H1 (cell line): Measurements from ENCODE around the gene TNFRSF11A. TPM values are rescaled to one million over a fixed set of nuclear protein-coding genes. Genes with fewer than 3 reads are reported as not detected.

Experiments
- CTCF ChIA-PET: fragments of 300-600 bp; sonication (Branson Sonifier 250); formaldehyde crosslinking; loops from one replicate; lab custom pipeline; 2021; ENCODE audit not compliant: partially characterized antibody; lab: Charles Lee
- POLR2A ChIA-PET: fragments of 300-600 bp; sonication (Branson Sonifier 250); formaldehyde crosslinking; loops from one replicate; lab custom pipeline; 2021; ENCODE audit warnings: inconsistent platforms; ENCODE audit not compliant: partially characterized antibody; lab: Charles Lee
- DNase-seq, 2 experiments: peaks; one replicate each; pipeline versions ENCODE4 v3.0.0 to v3.0.0-alpha.2; 2010 to 2022; ENCODE audit warnings: low spot score in 2 of 2, low read depth in 1 of 2, mixed read lengths in 1 of 2
- FAIRE-seq: peaks from 2 replicates; lab custom pipeline; 2011; peaks lifted over from hg19 to GRCh38; lab: Jason Lieb, UNC
- H2AFZ ChIP-seq: 2 replicates; pipeline ENCODE4 v1.8.1; 2012; ENCODE audit warnings: low read length, inconsistent platforms
- H2AK5ac ChIP-seq: 2 replicates; pipeline ENCODE4 v1.6.1; 2013; ENCODE audit warnings: low read depth, low read length
- H2BK120ac ChIP-seq: replicated peaks from 2 replicates; pipeline ENCODE3; 2013; ENCODE audit warnings: low read depth, low read length, inconsistent platforms
- H2BK12ac ChIP-seq: 2 replicates; pipeline ENCODE4 v1.6.1; 2013; ENCODE audit warnings: low read depth, low read length
- H2BK15ac ChIP-seq: 2 replicates; pipeline ENCODE4 v1.6.1; 2013; ENCODE audit warnings: low read length
- H2BK20ac ChIP-seq: 2 replicates; pipeline ENCODE4 v1.6.1; 2013; ENCODE audit warnings: low read length
- H2BK5ac ChIP-seq: 2 replicates; pipeline ENCODE4 v1.6.1; 2013; ENCODE audit warnings: low read depth, low read length
- H3K14ac ChIP-seq: 2 replicates; pipeline ENCODE4 v1.6.1; 2013; ENCODE audit warnings: inconsistent platforms; ENCODE audit not compliant: insufficient read length
- H3K18ac ChIP-seq: 2 replicates; pipeline ENCODE4 v1.6.1; 2013; ENCODE audit warnings: low read length; ENCODE audit errors: extremely low read depth
- H3K23ac ChIP-seq: 2 replicates; pipeline ENCODE4 v1.6.1; 2013; ENCODE audit warnings: inconsistent platforms; ENCODE audit not compliant: insufficient read length
- H3K23me2 ChIP-seq: 2 replicates; pipeline ENCODE4 v1.6.1; 2013; ENCODE audit warnings: low read depth, low read length
- H3K27ac ChIP-seq: 2 replicates; pipeline ENCODE4 v1.6.1; 2011; ENCODE audit warnings: low read depth, low read length, inconsistent platforms
- H3K27me3 ChIP-seq, 4 experiments: replicated peaks in 1 of 4; 1 replicate in 1 of 4; 2 replicates in 3 of 4; pipeline versions ENCODE4 v1.6.1 to v1.8.1; 2011 to 2013; ENCODE audit warnings: low read length in 3 of 4, mild to moderate bottlenecking in 3 of 4, inconsistent platforms in 2 of 4, mixed read lengths in 2 of 4, moderate library complexity in 1 of 4; ENCODE audit not compliant: control insufficient read depth in 3 of 4, insufficient read depth in 3 of 4; ENCODE audit errors: extremely low read depth in 1 of 4
- H3K36me3 ChIP-seq, 4 experiments: 2 replicates each; pipeline versions ENCODE4 v1.6.1 to v1.8.1; 2011 to 2013; ENCODE audit warnings: mild to moderate bottlenecking in 4 of 4, low read length in 3 of 4, moderate library complexity in 2 of 4, control low read depth in 1 of 4, inconsistent platforms in 1 of 4; ENCODE audit not compliant: insufficient read depth in 4 of 4, control insufficient read depth in 2 of 4
- H3K4ac ChIP-seq: replicated peaks from 2 replicates; pipeline ENCODE3; 2013; ENCODE audit warnings: low read length, low read depth, mixed read lengths, inconsistent platforms; ENCODE audit not compliant: insufficient read length
- H3K4me1 ChIP-seq, 4 experiments: replicated peaks in 1 of 4; 1 replicate in 1 of 4; 2 replicates in 3 of 4; pipeline versions ENCODE4 v1.6.1 to v1.8.1; 2011 to 2013; ENCODE audit warnings: low read length in 3 of 4, inconsistent platforms in 2 of 4, mixed read lengths in 1 of 4; ENCODE audit not compliant: insufficient read depth in 4 of 4, control insufficient read depth in 3 of 4
- H3K4me2 ChIP-seq, 2 experiments: 2 replicates each; pipeline versions ENCODE4 v1.6.1 to v1.8.1; 2011 to 2013; ENCODE audit warnings: low read depth in 2 of 2, low read length in 2 of 2, control low read depth in 1 of 2, inconsistent platforms in 1 of 2, mild to moderate bottlenecking in 1 of 2; ENCODE audit not compliant: insufficient read depth in 1 of 2
- H3K4me3 ChIP-seq, 4 experiments: fragments of 200-600, 300-600 bp in 1 of 4; sonication (generic), shearing (Covaris generic), sonication (Bioruptor Twin) in 1 of 4; 2 replicates each; pipeline versions ENCODE4 v1.5.1 to v1.8.1; 2011 to 2016; ENCODE audit warnings: low read length in 4 of 4, low read depth in 3 of 4, control low read depth in 2 of 4, inconsistent platforms in 2 of 4, mild to moderate bottlenecking in 2 of 4, mixed read lengths in 1 of 4, moderate library complexity in 1 of 4; ENCODE audit not compliant: insufficient read depth in 2 of 4; ENCODE audit errors: extremely low read depth in 1 of 4
- H3K56ac ChIP-seq: replicated peaks from 2 replicates; pipeline ENCODE3; 2013; ENCODE audit warnings: low read depth, mild to moderate bottlenecking, mixed read lengths, low read length, inconsistent platforms; ENCODE audit not compliant: insufficient read length
- H3K79me1 ChIP-seq: 2 replicates; pipeline ENCODE4 v1.6.1; 2013; ENCODE audit warnings: low read depth, low read length, control low read depth
- H3K79me2 ChIP-seq, 2 experiments: 2 replicates each; pipeline versions ENCODE4 v1.6.1 to v1.8.1; 2012 to 2013; ENCODE audit warnings: low read length in 2 of 2, mild to moderate bottlenecking in 2 of 2, inconsistent platforms in 1 of 2; ENCODE audit not compliant: insufficient read depth in 2 of 2, control insufficient read depth in 1 of 2
- H3K9ac ChIP-seq, 4 experiments: replicated peaks in 1 of 4; 1 replicate in 1 of 4; 2 replicates in 3 of 4; pipeline versions ENCODE4 v1.6.1 to v1.8.1; 2011 to 2013; ENCODE audit warnings: low read depth in 3 of 4, low read length in 3 of 4, control low read depth in 2 of 4, mild to moderate bottlenecking in 2 of 4, moderate library complexity in 2 of 4, inconsistent platforms in 1 of 4; ENCODE audit errors: extremely low read depth in 1 of 4
- H3K9me3 ChIP-seq, 2 experiments: 2 replicates each; pipeline versions ENCODE4 v1.6.1 to v1.8.1; 2012 to 2013; ENCODE audit warnings: mild to moderate bottlenecking in 2 of 2, moderate library complexity in 2 of 2, control low read depth in 1 of 2, inconsistent platforms in 1 of 2, low read depth in 1 of 2, low read length in 1 of 2, mixed read lengths in 1 of 2; ENCODE audit not compliant: insufficient read depth in 2 of 2
- H4K20me1 ChIP-seq, 2 experiments: replicated peaks in 1 of 2; 2 replicates each; pipeline versions ENCODE3 to v1.8.1; 2011 to 2013; ENCODE audit warnings: inconsistent platforms in 2 of 2, low read length in 2 of 2, mild to moderate bottlenecking in 1 of 2; ENCODE audit not compliant: insufficient read depth in 2 of 2, control insufficient read depth in 1 of 2
- H4K5ac ChIP-seq: 2 replicates; pipeline ENCODE4 v1.6.1; 2013; ENCODE audit warnings: low read length, low read depth, mixed read lengths, inconsistent platforms; ENCODE audit not compliant: insufficient read length
- H4K8ac ChIP-seq: 2 replicates; pipeline ENCODE4 v1.8.0; 2013; ENCODE audit warnings: mild to moderate bottlenecking, moderate library complexity, low read length, inconsistent platforms; ENCODE audit not compliant: insufficient read depth; ENCODE audit errors: extremely low read depth
- H4K91ac ChIP-seq: replicated peaks from 2 replicates; pipeline ENCODE3; 2013; ENCODE audit warnings: low read length, mixed read lengths, inconsistent platforms; ENCODE audit not compliant: insufficient read length
- KDM4A ChIP-seq: IDR thresholded peaks from one replicate; pipeline ENCODE4 v1.7.1; 2012; ENCODE audit warnings: low read depth, mild to moderate bottlenecking, moderate library complexity, low read length, inconsistent platforms; ENCODE audit not compliant: severe bottlenecking
- WGBS, 2 experiments: shearing (Covaris generic) in 1 of 2; methylation state at CpG; one replicate each; pipeline versions ENCODE4 v1.1.6 to v1.1.7; 2013 to 2015; ENCODE audit warnings: low lambda C conversion rate in 2 of 2, mixed read lengths in 2 of 2, inconsistent platforms in 1 of 2, low coverage in 1 of 2, missing lambda C conversion rate in 1 of 2; ENCODE audit not compliant: insufficient replicate concordance in 2 of 2, insufficient coverage in 1 of 2, insufficient read length in 1 of 2; ENCODE audit errors: extremely low coverage in 1 of 2, missing lambda C conversion rate in 1 of 2; 5-methylcytosine and 5-hydroxymethylcytosine counted together
- polyA plus RNA-seq, 7 experiments: library from polyadenylated mRNA; depleted of rRNA in 3 of 7; stranded (reverse) in 5 of 7; unstranded in 2 of 7; fragments of >200 nt in 5 of 7; fragments of 200-250 nt in 2 of 7; gene quantifications; 1 replicate in 5 of 7; 2 replicates in 1 of 7; 4 replicates in 1 of 7; pipeline versions ENCODE4 v1.2.1 to v1.2.3, GENCODE V29; 2011 to 2013; ENCODE audit warnings: missing spikeins in 2 of 7, mixed read lengths in 2 of 7
- total RNA-seq: library from RNA; stranded (reverse); fragmentation: NEBNext Ultra II Directional; extraction: Animal tissue kit (Norgen Biotek cat#: 25700); gene quantifications from 2 replicates; pipeline ENCODE4 v1.2.1, GENCODE V29; 2021

The TNFRSF11A gene
- total and polyA plus RNA-seq, 2 of the 8 experiments (the other 6 are each of a cell fraction or from before 2014, with no cell fraction given) = 8.7 to 10.6 TPM

- Histone ChIP-seq H3K4me2 (no peak overlapping the region), H4K8ac (no peak overlapping the region), H2AK5ac (no peak overlapping the region), H3K23me2 (no peaks in the 10 kb centered on the region), H3K79me2 (no peaks in the 10 kb centered on the region), H2BK20ac (no peak overlapping the region), H3K56ac (no peak overlapping the region), H4K5ac (no peak overlapping the region), H4K91ac (no peak overlapping the region), H3K4me3 (no peak overlapping the region), H3K4me1 (no peaks in the 10 kb centered on the region), H3K18ac (no peak overlapping the region), H3K9me3 (no peaks in the 10 kb centered on the region), H2AFZ (no peak overlapping the region), H2BK120ac (no peak overlapping the region), H2BK12ac (no peak overlapping the region), H3K9ac (no peak overlapping the region), H3K27ac (no peak overlapping the region), H2BK5ac (no peak overlapping the region), H4K20me1 (no peaks in the 10 kb centered on the region), H3K14ac (no peak overlapping the region), H2BK15ac (no peak overlapping the region), H3K79me1 (no peaks in the 10 kb centered on the region), H3K27me3 (no peaks in the 10 kb centered on the region), H3K23ac (no peak overlapping the region), H3K4ac (no peak overlapping the region), H3K36me3 (no peaks in the 10 kb centered on the region)
- whole genome bisulfite sequencing, 2 experiments = 88% methylated on average over 5 of the region's 5 CpGs; no CpG with 5 or more reads in 1 of the 2 experiments
- ChIA-PET POLR2A (no interaction called here), CTCF (interaction anchor here (0.6 to 2.8 kb wide), 6 partner anchors 12 to 478 kb away, joined by 3 to 12 read pairs (median 3); no protein-coding TSS in a partner anchor)
- DNase-seq (no peak), FAIRE-seq (no peak)
- no peak for TF ChIP-seq KDM4A
Measured at GRCh38 chr18:62412231-62412979, 87.3 kb downstream of the TNFRSF11A start.
